Spleen (tissue), 11 donors: ENCODE data around the gene TNFAIP2. TPM values are rescaled to one million over a fixed set of nuclear protein-coding genes. Genes with fewer than 3 reads are reported as not detected.
"Not testable (repeated sequence)": the region's sequence is repeated elsewhere in the genome, so short reads cannot be mapped to it uniquely, and the experiment has no call there.

Source experiments
- DNase-seq: peaks from one replicate; pipeline ENCODE4 v3.0.0-alpha.2; 2020
- H3K27ac ChIP-seq, 8 donors: fragments of 200-600 bp; sonication (generic) in 7 of 8; 1 replicate in 4 of 8; 2 replicates in 4 of 8; pipeline versions ENCODE4 v1.5.0 to v1.8.0; 2016 to 2021; ENCODE audit warnings: inconsistent platforms in 4 of 8, mild to moderate bottlenecking in 4 of 8, moderate library complexity in 1 of 8
- H3K27me3 ChIP-seq, 7 donors: fragments of 200-600 bp; sonication (generic) in 6 of 7; replicated peaks in 1 of 7; 1 replicate in 4 of 7; 2 replicates in 3 of 7; pipeline versions ENCODE4 v1.5.0 to v1.8.0; 2016 to 2021; ENCODE audit warnings: inconsistent platforms in 3 of 7, mild to moderate bottlenecking in 1 of 7
- H3K36me3 ChIP-seq, 6 donors: fragments of 200-600 bp; sonication (generic) in 5 of 6; 1 replicate in 4 of 6; 2 replicates in 2 of 6; pipeline versions ENCODE4 v1.5.0 to v1.8.0; 2016 to 2021; ENCODE audit warnings: inconsistent platforms in 2 of 6
- H3K4me1 ChIP-seq, 6 donors: fragments of 200-600 bp; sonication (generic) in 5 of 6; 1 replicate in 3 of 6; 2 replicates in 3 of 6; pipeline versions ENCODE4 v1.5.0 to v1.8.0; 2016 to 2021; ENCODE audit warnings: inconsistent platforms in 3 of 6
- H3K4me3 ChIP-seq, 8 donors: fragments of 200-600 bp; sonication (generic) in 7 of 8; 1 replicate in 4 of 8; 2 replicates in 4 of 8; pipeline versions ENCODE4 v1.5.0 to v1.8.0; 2016 to 2021; ENCODE audit warnings: inconsistent platforms in 4 of 8, mild to moderate bottlenecking in 4 of 8, moderate library complexity in 2 of 8
- H3K9me3 ChIP-seq, 8 donors: fragments of 200-600 bp; sonication (generic) in 7 of 8; 1 replicate in 4 of 8; 2 replicates in 4 of 8; pipeline versions ENCODE4 v1.5.0 to v1.8.0; 2016 to 2021; ENCODE audit warnings: inconsistent platforms in 4 of 8
- POLR2A ChIP-seq, 3 donors: fragments of 450-650 bp; IDR thresholded peaks; one replicate each; pipeline ENCODE4 v1.5.1; 2017; ENCODE audit warnings: antibody characterized with exemption in 3 of 3, mild to moderate bottlenecking in 1 of 3
- POLR2AphosphoS5 ChIP-seq, 3 donors: sonication (generic); formaldehyde crosslinking; IDR thresholded peaks; one replicate each; pipeline ENCODE4 v1.5.1; 2017; ENCODE audit warnings: antibody characterized with exemption in 3 of 3
- WGBS, 5 donors: extraction: QIAGEN DNeasy Blood & Tissue Kit in 3 of 5; methylation state at CpG; one replicate each; pipeline versions ENCODE4 v1.1.5 to v1.1.7; 2013 to 2018; 5-methylcytosine and 5-hydroxymethylcytosine counted together
- intact Hi-C: fragments of 100-400 bp; cut with DNase I; formaldehyde crosslinking; loops from one replicate; pipeline ENCODE4 v1.15.0; 2023; ENCODE audit warnings: low total_unique reads
- polyA plus RNA-seq, 3 donors: library from polyadenylated mRNA; stranded (reverse); fragments of 200-250 nt; gene quantifications; one replicate each; pipeline ENCODE4 v1.2.1, GENCODE V29; 2013
- total RNA-seq, 7 donors: library from RNA; depleted of rRNA in 3 of 7; stranded (reverse); fragments of >200 nt in 3 of 7; fragmentation: NEBNext Ultra II Directional in 4 of 7; extraction: Animal tissue kit (Norgen Biotek cat#: 25700) in 4 of 7; gene quantifications; one replicate each; pipeline versions ENCODE4 v1.1.0 to v1.2.1, GENCODE V29; 2016 to 2021
- TF ChIP-seq, protein P1 (sequence below), 11 experiments: fragments of 200-600 bp in 7 of 11; fragments of 450-650 bp in 4 of 11; sonication (generic) in 4 of 11; IDR thresholded peaks in 8 of 11; conservative IDR thresholded peaks in 3 of 11; 1 replicate in 7 of 11; 2 replicates in 4 of 11; pipeline versions ENCODE4 v1.4.0 to v1.8.0; 2016 to 2021; ENCODE audit warnings: antibody characterized with exemption in 11 of 11, inconsistent platforms in 4 of 11, mild to moderate bottlenecking in 1 of 11
- donor health status: healthy with polysubstance abuse.
- donor health status: DM: no; HTN: no; CAD: no; lungs with moderate emphysema.
- donor health status: DM: no; HTN: no; CAD: no.
- donor health status: Bipolar disorder and iron deficiency.
- donor health status: healthy.
- donor health status: DM: no; HTN: no; CAD: no.
- donor health status: DM: yes; HTN: yes; CAD: no.

TNFAIP2 gene
- total and polyA plus RNA-seq, 10 donors = 90.2 to 410 (median 268) TPM

DNA sequence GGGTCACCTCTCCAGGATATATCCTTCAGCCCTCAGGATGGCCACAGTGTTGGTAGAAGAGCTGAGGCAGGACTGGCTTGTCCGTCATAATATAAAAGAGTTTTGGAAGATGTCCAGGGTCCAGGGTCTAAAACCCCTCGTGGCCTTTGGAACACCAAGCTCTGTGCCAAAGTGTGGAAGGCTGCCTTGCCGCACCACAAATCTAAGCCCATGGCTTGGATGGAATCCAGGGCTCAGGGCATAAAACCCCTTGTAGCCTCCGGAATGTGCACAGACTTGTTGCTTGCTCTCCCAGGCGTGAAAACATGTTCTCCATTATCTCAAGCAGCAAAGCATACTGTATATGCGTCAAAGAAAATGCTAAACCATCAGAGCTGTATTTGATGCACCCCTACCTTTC, 46.7 kb downstream of the TNFAIP2 start:
- Histone ChIP-seq H3K4me1 (no peaks in the 10 kb centered on the region), H3K27ac (no peak overlapping the region), H3K27me3 (peaks cover 0 to 7% (median 0%) of the 10 kb centered on the region in 7 donors), H3K4me3 (no peak overlapping the region), H3K36me3 (no peaks in the 10 kb centered on the region), H3K9me3 (peaks cover 0 to 78% (median 42%) of the 10 kb centered on the region in 8 donors)
- intact Hi-C loops = no loop called here
- WGBS, 5 donors = 90 to 97% (median 93%) methylated on average over 6 of the region's 6 CpGs
- no peak for TF ChIP-seq POLR2AphosphoS5 (IDR thresholded peaks at IDR 0.05)
- TF ChIP-seq, protein P1, sequence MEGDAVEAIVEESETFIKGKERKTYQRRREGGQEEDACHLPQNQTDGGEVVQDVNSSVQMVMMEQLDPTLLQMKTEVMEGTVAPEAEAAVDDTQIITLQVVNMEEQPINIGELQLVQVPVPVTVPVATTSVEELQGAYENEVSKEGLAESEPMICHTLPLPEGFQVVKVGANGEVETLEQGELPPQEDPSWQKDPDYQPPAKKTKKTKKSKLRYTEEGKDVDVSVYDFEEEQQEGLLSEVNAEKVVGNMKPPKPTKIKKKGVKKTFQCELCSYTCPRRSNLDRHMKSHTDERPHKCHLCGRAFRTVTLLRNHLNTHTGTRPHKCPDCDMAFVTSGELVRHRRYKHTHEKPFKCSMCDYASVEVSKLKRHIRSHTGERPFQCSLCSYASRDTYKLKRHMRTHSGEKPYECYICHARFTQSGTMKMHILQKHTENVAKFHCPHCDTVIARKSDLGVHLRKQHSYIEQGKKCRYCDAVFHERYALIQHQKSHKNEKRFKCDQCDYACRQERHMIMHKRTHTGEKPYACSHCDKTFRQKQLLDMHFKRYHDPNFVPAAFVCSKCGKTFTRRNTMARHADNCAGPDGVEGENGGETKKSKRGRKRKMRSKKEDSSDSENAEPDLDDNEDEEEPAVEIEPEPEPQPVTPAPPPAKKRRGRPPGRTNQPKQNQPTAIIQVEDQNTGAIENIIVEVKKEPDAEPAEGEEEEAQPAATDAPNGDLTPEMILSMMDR (IDR thresholded peaks at IDR 0.05 in 8 of 11, conservative IDR thresholded peaks at IDR 0.05 in 3 of 11) = no peak
- TF ChIP-seq POLR2A (IDR thresholded peaks at IDR 0.05) = no peak
- DNase-seq = no peak

DNA sequence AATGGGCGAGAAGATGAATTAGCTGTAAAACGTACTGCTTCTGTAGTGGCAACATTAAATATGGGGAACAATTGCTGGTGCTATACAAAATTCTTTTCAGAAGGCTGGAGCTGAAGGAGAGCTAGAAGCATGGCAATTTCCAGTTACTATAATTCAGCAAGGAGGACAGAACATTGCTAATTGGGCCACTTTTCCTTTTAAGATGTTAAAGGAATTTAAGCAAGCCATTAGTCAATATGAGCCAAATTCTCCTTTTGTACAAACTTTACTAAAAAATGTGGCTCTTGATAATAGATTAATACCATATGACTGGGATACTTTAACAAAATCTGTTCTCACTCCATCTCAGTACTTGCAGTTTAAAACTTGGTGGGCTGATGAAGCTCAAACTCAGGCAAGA, 47.9 kb downstream of the TNFAIP2 start:
- H3K4me1 ChIP-seq, DNase-seq, H3K27ac ChIP-seq, intact Hi-C loops, H3K4me3 ChIP-seq, H3K27me3 ChIP-seq, H3K36me3 ChIP-seq: not testable (repeated sequence)
- peaks cover 0 to 85% (median 48%) of the 10 kb centered on the region in 8 donors for H3K9me3 ChIP-seq
- 74 to 86% (median 79%) methylated on average over 2 of the region's 2 CpGs for WGBS, 5 donors

DNA sequence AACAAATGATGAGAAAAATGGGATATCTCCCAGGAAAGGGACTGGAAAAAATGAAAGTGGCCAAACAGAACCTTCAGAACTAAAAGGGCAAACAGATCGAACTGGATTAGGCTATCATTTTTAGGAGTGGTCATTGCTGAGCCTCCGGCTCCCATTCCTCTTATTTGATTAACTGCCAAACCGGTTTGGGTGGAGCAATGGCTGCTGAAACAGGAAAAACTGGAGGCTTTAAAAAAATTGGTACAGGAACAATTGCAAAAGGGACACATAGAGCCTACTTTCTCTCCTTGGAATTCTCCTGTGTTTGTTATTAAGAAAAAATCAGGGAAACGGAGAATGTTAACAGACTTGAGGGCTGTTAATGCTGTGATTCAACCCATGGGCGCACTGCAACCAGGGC, 49.7 kb downstream of the TNFAIP2 start:
- Histone ChIP-seq H3K27me3 (peaks cover 0 to 7% (median 0%) of the 10 kb centered on the region in 7 donors), H3K9me3 (peaks cover 0 to 78% (median 48%) of the 10 kb centered on the region in 8 donors), H3K27ac (no peak overlapping the region), H3K36me3 (no peaks in the 10 kb centered on the region), H3K4me1 (no peaks in the 10 kb centered on the region), H3K4me3 (no peak overlapping the region)
- no peak for DNase-seq
- intact Hi-C loops = no loop called here
- TF ChIP-seq, protein P1 (IDR thresholded peaks at IDR 0.05 in 8 of 11, conservative IDR thresholded peaks at IDR 0.05 in 3 of 11) = no peak
- no peak for TF ChIP-seq POLR2A (IDR thresholded peaks at IDR 0.05)
- TF ChIP-seq POLR2AphosphoS5 (IDR thresholded peaks at IDR 0.05) = no peak
- WGBS, 5 donors = 62 to 80% (median 71%) methylated on average over 5 of the region's 5 CpGs

DNA sequence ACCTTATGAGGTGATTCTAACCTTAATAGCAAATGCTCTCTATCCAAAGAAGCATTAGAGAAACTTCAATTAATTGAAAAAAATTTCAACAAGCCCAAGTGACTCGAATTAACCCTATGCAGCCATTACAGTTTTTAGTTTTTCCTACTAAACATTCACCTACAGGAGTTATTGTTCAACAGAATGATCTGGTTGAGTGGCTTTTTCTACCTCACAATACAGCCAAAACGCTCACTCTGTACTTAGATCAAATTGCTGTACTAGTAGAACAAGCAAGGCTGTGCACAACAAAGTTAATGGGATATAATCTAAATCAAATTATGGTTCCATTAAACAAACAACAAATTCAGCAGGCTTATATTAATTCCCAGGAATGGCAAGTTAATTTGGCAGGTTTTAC, 50.6 kb downstream of the TNFAIP2 start:
- DNase-seq, intact Hi-C loops: not testable (repeated sequence)

DNA sequence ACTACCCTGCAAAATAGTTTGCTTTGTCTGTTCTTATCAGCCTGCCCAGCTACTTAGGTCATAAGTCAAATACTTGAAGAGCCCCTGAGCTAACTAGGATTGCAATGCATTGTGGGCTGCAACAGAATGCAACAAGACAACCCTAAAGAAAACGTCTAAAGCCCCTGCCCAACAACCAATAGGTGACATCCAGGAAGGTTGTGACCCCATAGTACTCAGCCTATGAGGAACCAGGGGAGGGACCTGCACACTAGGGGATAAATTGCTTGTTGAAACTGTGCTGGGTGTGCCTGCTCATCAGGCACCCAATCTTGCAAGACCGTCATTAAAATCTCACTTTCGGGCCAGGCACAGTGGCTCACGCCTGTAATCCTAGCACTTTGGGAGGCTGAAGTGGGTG, 52.9 kb downstream of the TNFAIP2 start:
- H3K27me3 ChIP-seq, H3K4me1 ChIP-seq, H3K27ac ChIP-seq, intact Hi-C loops, H3K4me3 ChIP-seq, DNase-seq, H3K36me3 ChIP-seq: not testable (repeated sequence)
- H3K9me3 ChIP-seq = peaks cover 0 to 45% (median 32%) of the 10 kb centered on the region in 8 donors
- 68 to 81% (median 77%) methylated on average over 4 of the region's 4 CpGs for WGBS, 5 donors

More for the DNA sequence above, 50.6 kb downstream of the TNFAIP2 start:
- H3K4me3 ChIP-seq, H3K27ac ChIP-seq, H3K36me3 ChIP-seq, H3K4me1 ChIP-seq, H3K27me3 ChIP-seq: not testable (repeated sequence)
- H3K9me3 ChIP-seq = peaks cover 0 to 68% (median 45%) of the 10 kb centered on the region in 8 donors
- 41 to 58% (median 48%) methylated on average over 2 of the region's 2 CpGs for WGBS, 5 donors

DNA sequence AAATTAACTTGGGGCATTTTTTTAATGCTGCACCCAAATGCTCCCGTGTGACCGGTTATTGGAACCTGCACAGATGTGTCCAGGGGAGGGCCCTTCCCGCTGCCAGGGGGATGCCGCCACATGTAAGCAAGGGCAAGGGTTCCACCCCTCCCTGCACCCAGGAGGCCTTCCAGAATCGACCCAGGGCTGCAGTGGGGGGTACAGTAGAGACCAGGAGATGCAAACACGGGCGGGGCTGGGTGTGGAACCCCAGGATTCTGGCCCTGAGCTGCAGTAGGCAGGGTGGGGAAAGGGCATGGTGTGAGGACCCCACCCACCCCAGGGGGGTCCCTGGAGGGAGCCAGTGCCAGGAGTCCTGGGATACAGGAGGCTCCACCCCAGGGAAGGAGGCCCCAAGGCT, 54.1 kb downstream of the TNFAIP2 start:
- Histone ChIP-seq H3K9me3 (peaks cover 0 to 35% (median 31%) of the 10 kb centered on the region in 8 donors), H3K27me3 (no peaks in the 10 kb centered on the region), H3K27ac (no peak overlapping the region), H3K36me3 (no peaks in the 10 kb centered on the region), H3K4me3 (no peak overlapping the region), H3K4me1 (no peaks in the 10 kb centered on the region)
- DNase-seq = no peak
- intact Hi-C loops = no loop called here
- TF ChIP-seq POLR2A (IDR thresholded peaks at IDR 0.05) (no peak), POLR2AphosphoS5 (IDR thresholded peaks at IDR 0.05) (no peak)
- TF ChIP-seq, protein P1 (IDR thresholded peaks at IDR 0.05 in 8 of 11, conservative IDR thresholded peaks at IDR 0.05 in 3 of 11) = no peak
- WGBS, 5 donors = 75 to 88% (median 78%) methylated on average over 4 to 7 of the region's 7 CpGs
